Measurements from ENCODE around the gene TDRKH.

- TF ChIP-seq POLR2A (IDR thresholded peaks at IDR 0.05; ENCODE audit: low read depth, low read length) = no peak
- no peak for TF ChIP-seq POLR2AphosphoS5 (IDR thresholded peaks at IDR 0.05; ENCODE audit: low read depth, low read length)
- no peak for TF ChIP-seq TAF1 (IDR thresholded peaks at IDR 0.05; ENCODE audit: low read depth, low read length)
- no peak for TF ChIP-seq SPI1 (IDR thresholded peaks at IDR 0.05; ENCODE audit: low read depth, low read length)
- TF ChIP-seq PAX5 (IDR thresholded peaks at IDR 0.05; ENCODE audit: insufficient read depth, low read length, severe bottlenecking) = no peak
Observed at GRCh38 chr1:151774256-151774922, 15.9 kb downstream of the TDRKH start.
